Stimulated activated CD4-positive, alpha-beta T cell treated with anti-CD3 and anti-CD28 coated beads, Interleukin-1b, Interleukin-23, amount 100 ng/mL, for 24 hours (primary cell): ENCODE data around the gene PIAS4.

Experiments
- DNase-seq, 4 experiments: peaks; one replicate each; pipeline ENCODE4 v3.0.0-alpha.2; 2020; ENCODE audit warnings: low read depth in 4 of 4, low spot score in 1 of 4

PIAS4 gene

DNA sequence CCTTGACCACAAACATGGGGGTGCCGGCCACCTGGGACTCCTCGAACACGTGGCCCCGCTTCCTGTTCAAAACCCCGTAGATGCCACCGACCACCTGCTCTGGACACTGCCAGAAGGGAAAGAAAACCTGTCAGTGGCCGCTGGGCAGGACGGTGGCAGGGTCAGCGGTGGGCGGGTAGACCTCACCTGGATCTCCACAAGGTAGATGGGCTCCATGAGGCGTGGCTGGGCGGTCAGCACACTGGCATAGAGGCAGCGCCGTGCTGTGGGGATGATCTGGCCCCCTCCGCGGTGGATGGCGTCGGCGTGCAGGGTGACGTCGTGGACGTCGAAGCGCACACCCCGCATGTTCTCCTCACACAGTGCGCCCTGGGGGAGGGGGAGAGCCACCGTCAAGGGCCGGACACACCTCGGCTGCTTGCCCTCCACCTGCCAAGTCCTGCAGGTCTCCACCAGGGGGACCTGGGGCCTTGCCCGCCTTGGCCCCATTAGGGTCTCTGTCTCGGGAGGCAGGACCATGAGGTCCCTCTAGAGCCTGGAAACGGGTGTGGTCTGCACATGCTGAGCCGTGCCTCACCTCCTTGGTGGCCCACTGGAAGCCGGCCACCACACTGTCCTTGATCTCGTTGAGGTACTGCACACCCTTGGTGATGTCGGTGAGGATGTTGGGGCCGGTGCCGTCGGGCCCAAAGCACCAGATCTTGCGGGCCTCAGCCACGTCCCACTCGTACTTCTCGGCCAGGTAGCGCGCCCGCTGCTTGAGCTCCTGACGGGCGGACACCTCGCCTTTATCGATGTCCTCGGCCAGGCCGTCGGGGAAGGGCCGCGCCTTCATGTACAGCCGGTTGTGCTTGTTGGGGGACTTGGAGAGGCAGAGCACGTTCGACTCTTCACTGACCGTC is 30.0 kb upstream of the PIAS4 start:
- DNase-seq: no peak

DNA sequence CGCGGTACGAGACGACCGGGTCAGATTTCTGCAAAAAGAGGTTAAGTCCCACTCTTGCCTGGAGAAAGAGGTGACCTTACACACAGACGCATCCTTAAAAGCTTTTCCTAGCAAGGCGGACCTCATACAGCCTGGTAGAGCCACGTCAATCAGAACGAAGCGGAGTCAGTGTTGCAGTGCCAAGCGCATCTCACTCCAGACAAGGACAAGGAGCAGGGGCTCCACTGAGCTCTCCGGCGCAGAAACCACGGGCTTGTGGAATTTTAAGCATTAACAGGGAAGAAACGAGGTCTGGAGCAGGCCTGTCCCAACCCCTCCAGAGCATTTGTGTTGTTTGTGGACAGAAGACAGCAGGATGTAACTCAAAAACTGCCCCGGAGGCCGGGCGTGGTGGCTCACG is 29.4 kb upstream of the PIAS4 start:
- no peak for DNase-seq

DNA sequence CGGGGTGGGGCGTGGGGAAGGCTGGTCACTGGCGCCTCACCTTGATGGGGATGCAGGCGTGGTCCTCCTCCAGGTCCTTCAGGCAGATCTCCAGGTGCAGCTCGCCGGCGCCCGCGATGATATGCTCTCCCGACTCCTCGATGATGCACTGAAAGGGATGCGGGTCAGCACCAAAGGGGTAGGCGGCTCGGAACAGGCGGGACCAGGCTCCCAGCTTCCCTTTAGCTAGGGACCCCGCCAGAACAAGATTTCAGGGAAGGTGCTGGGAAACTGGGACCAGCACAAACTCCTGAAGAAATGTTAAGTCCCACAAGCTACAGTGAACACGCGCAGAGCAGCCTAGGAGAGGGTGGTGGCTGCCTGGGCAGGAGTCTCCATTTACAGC is 28.3 kb upstream of the PIAS4 start:
- no peak for DNase-seq

DNA sequence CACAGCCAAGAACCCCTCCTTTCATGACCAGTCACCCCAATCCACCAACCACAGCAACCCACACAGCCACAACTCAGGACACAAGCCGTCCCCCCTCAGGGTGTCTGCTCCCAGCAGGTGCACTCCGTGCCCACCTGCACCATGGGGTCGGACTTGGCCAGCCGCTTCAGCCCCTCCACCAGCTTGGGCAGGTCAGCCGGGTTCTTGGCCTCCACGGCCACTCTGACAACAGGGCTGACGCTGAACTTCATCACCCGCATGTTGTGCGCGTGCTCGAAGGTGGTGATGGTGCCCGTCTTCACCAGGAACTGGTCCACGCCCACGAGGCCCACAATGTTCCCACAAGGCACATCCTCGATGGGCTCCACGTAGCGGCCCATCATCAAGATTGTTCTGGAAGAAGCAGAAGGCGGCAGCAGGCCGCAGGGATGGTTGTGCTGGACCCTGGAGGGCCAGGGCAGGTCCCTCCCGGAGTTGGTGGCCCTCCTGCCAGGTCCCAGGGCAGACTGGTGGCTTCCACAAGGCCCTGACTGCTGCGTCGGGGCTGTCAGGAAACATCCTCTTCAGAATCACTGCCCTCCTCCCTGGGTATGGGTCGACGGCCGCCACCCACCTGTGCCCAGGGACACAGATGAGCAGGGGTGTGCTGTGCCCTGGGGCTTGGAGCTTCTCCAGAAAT is 27.7 kb upstream of the PIAS4 start:
- no peak for DNase-seq

DNA sequence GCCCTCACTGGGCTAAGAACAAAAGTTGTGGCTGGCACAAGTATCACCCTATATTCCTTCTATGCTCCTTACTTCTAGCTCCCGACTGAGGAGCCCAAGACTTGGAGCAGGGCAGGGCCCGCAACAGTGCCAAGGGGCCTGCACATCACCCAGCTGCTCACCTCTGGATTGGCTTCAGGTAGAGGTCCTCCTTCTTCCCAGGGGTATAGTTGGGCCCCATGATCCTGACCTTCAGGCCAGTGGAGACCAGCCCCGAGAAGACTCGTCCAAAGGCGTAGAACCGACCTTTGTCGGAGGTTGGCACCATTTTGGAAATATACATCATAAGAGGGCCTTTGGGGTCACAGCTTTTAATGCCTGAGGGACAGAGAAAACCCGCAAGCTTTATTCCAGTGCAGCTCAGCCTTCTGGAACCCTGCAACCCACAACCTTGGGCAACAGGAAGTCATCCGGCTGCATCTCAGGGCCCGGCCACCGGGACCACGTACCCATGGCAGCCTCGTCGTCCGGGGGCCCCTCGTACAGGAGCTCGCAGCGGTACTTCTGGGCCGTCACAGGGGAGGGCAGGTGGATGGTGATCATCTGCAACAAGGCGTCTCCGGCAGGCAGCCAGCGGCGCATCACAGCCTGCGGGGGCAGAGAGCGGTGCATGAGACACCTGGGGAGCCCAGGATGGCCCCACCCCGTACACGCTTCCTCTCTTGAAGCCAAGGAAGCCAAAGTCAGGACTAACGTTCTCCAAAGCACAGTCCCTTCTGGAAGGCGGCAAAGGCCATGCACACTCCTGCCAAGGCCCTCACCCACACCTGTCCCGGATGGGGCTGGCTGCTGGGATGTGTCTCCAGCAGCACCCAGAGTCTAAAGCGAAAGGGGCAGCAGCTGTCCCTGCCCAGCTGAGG is 26.9 kb upstream of the PIAS4 start:
- no peak for DNase-seq

DNA sequence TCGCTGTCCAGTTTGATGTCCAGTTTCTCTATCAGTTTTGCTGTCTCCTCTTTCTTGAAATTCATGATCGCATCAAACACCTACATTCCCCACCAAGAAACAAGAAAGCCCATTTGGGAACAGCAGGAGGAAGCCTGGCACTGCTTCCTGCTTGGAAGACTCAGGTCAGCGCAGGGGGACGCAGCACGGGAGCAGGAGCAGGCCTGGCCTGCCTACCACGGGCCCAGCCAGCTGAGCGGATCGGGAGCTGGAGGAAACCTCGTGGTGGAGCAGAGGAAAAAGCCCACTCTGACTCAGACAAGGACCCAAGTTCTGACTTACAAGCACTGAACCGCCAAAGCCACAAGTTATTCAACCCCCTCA is 26.2 kb upstream of the PIAS4 start:
- DNase-seq: no peak

DNA sequence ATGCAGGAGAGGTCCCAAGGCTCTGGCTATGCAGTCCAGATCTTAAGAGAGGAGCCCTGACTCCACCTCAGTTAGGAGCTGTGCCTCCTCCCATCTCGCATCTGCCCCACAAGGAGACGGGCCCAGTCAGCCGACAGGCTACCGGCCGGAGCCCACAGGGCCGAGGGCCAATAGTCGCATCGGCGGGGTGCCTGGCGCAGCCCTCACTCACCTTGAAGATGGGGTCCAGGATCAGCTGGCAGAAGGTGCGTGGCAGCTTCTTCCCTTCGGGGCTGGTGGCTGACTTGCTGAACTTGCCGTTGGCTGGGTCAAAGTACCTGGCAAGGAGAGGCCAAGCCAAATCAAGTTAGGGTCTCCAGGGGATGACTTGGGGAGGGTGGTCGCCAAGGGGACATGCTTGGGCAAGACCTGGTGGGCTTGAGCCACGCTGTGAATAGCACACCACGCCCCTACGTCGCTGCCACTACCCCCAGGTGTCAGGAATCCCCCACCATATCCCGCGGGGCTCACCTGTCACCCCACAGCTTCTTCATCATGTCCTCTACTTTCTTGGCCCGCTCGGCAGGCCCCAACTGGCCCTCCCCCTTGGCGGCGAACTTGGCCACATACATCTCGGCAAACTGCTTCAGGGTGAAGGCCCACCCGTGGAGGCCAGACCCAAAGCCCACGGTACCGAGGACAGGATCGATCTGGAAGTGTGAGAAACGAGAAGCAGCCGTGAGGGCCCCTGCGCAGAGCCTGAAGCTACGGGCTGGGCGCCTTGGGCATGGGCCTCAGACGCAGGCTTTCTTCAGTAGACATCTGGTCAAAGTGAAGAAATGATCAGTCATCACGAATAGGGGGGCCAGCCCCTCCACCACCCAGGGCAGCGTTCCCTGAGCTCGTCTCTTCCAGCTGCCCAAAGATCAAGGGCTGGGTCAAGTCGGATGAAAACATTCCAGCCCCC is 25.5 kb upstream of the PIAS4 start:
- DNase-seq: no peak

DNA sequence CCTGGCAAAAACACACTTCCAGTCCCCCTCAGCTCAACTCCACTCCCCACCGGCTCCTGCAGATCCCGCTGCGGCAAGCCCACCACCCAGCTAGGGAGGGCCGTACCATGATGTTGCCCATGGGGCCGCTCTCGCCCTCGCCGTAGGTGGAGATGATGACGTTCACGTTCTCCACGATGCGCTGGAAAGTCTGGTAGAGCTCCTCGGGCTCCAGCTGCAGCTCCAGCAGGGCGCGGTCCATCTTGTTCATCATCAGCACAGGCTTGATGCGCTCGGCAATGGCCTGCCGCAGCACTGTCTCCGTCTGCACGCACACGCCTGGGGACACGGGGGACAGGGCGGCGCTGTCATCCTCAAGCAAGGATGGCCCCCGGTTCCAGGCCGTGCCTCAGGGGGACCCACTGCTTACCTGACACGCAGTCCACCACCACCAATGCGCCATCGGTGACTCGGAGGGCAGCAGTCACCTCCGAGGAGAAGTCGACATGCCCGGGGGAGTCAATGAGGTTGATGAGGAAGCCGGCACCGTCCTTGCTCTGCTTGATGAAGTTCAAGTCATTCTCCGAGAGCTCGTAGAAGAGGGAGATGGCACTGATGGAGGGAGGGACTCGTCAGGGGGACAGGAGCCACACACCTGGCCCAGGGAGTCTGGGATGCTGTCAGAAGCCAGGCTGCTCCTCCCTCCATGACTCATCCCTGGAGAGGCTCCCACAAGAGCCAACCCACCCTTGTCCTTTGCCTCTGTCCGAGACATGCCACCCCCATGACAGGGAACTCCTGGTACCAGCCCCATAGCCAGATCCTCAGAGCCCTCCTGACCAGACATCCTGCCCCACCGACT is 24.6 kb upstream of the PIAS4 start:
- DNase-seq: no peak

DNA sequence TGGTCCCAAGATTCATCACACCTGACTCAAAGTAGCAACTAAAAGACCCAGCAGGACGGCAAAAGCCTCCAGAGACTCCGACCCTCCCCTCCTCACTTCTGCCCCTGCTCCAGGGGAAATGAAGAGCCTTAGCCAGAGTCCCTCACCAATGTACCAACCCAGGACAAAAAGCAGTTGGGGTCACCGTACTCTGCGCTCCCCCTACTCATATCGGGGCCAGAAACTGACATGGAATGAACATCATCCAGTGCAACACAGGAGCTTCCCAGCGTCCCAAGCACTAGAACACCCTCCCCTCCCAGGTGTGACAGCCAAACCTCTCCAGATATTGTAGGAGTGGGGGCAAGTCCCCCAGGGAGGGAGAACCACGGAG is 24.0 kb upstream of the PIAS4 start:
- no peak for DNase-seq

DNA sequence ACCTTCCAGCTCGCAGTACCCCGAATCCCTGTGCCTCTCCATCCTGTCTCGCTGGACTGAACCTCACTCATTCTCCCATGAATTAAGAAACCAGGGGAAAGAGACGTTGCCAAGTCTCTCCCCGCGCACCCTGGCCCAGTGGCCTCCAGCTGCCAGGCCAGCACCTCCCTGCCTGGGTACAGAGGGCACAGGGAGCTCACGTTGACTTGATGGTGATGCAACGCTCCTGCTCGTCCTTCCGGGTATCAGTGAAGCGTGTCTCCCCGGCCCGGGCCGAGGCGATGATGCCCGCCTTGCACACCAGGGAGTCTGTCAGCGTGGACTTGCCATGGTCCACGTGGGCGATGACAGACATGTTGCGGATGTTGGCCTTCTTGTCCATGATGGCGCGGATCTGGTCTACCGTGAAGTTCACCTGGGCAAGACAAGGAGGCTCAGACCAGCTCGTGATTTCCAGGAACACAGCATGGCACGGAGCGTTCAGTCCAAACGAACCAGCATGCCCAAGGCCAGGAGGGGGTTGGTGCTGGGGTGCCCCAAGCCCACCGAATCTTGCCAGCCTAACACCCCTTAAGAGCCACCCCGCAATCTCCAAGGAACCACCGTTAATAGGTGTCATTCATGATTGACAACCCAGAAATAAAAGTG is 23.5 kb upstream of the PIAS4 start:
- DNase-seq: no peak

DNA sequence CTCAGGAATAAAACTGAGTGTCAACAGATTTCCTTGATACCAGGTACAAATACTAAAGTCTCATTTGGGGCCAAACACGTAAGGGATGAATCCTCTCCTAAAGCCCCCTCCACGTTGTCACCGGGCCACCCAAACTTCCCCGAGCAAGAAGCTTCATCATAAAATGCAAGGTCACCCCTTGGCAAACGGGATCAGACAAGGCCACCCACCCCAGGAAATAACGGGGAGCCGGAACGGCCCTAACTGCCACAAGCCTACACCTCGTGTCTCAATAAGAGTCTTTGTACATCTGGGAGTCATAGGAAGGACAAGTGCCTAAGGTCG is 23.0 kb upstream of the PIAS4 start:
- no peak for DNase-seq

DNA sequence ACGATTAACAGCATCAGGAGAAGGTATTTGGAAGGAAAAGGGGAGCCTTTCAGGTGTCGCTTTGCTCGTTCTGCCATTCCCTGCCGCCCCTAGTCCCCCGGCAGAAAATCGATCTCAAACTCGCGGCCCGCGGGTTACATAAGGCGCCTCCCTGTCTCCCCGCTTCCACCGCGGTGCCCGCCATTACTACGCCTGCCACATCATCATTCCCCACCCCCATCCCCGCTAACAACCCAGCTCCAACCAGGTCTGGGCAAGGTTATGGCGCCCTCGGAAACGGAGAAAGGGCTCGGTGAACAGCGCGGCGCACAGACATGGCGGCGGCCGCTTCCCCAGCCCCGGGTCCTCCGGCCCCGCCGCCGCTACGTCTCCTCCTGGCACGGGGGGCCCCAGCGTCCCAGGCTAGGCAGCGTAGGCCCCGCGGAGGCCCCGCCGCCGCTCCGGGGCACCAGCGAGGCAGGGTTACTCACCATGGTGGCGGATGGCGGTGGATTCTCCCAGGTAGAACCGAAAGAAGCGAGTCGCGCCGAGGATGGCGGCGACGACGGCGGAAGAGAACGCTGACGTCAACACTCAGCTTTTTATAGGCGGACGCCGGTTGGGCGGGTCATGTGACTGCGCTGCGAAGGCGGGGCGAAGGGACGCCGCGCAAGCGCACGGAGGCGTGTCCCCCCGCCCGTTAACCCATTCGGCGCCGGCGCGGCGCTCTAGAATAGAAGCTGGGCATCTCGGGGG is 22.5 kb upstream of the PIAS4 start, which contains the start of gene EEF2:
EEF2 (minus strand) TSS at position 556 of the 735 bp plus-strand sequence; CDS start at position 473, 83 bp downstream.
- peak; percentile 81 to 90 (median 82) for DNase-seq

DNA sequence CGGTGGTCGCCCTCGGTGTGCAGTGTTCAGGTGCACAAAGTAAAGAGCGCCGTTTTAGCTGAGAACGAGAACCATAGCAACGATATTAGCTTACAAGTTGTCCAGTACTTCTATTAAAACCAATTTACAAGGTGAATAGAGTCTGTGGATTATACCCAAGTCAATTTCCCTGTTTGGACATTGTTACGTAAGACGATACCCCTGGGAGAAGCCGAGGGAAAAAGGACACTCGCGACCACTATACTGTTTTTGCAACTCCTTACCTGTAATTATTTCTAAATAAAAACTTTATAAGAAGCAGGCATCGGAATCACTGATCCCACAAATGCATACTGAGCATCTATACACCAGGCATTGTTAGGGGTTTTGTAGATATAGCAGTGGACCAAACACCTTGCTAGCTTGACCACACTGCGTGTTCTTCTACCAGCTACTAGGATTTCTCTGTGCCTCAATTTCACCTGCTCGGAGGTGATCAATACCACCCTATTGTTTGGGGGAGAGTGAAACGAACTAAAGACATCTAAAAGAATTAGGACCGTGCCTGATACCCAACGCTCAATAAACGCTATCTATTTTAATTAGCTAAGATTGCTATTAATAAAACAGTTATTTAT is 21.8 kb upstream of the PIAS4 start:
- DNase-seq: no peak

DNA sequence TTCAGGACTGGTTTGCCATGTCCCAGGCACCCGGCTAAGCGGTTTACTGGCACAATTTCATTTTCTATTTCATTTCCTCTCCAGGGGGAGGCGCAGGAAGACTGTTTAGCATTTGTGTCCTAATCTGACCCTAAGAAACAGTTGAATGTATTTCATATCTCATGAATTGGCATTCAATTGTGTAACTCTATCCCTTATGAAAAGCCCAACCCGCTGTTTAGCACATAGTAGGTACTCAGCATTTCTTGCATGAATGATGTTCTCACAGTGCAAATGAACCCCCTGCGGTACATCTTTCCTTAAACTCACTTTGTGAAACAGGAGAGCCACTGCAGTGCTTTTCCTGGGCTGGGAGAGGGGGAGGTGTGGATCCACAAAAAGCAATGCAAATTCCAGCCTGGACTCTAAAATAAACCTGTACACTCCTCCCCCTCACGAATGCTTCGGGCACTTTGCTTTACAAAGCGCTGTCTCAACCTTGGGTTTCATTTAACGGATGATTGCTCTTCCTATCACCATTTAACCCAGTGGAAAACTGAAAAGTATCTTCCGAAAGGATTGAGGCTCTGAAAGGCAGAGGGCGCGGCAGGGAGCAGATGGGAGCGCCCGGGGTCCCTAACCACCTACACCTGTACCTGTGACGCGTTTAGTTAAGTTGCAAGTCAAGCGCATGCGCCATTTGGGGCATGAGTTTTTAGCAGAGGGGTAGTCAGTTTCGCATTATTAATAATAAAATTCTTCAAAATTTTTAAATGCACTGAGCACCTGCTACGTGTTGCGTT is 21.1 kb upstream of the PIAS4 start:
- DNase-seq: no peak

DNA sequence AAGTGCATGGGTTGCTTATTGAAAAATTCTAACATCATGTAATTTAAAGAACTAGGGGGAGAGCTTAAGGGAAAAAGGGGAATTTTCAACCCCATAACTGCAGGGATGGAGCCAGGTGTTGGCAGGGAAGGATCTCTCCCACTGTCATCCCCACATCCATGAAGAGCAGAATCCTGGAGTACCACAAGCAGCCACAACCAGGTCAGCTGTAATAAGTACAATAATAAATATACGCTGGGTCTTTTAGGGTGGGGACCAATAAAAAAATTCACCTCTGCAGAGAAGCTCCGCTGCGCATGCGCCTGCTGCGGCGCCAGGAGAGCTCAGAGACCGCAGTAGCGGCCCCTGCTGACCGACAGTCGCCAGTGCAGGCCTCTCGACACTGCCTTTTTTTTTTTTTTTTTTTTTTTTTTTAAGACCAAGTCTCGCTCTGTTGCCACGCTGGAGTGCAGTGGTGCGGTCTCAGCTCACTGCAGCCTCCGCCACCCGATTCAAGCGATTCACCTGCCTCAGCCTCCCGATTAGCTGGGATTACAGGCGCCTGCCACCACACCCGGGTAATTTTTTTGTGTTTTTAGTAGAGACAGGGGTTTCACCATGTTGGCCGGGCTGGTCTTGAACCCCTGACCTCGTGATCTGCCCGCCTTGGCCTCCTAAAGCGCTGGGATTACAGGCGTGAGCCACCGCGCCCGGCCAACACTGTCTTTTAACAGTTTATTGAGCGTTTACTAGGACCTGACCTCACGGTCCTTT is 19.7 kb upstream of the PIAS4 start:
- peak; percentile 62 to 81 (median 80) for DNase-seq

DNA sequence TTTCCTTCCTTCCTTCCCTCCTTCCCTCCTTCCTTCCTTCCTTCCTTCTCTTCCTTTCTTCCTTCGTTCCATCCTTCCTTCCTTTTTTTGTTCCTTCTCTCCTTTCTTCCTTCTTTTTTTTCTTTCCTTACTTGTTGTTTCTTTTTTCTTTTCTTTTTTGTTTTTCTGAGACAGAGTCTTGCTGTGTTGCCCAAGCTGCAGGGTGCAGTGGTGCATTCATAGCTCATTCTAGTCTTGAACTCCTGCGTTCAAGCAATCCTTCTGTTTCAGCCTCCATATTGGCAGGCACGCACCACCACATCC is 16.8 kb upstream of the PIAS4 start:
- no peak for DNase-seq

DNA sequence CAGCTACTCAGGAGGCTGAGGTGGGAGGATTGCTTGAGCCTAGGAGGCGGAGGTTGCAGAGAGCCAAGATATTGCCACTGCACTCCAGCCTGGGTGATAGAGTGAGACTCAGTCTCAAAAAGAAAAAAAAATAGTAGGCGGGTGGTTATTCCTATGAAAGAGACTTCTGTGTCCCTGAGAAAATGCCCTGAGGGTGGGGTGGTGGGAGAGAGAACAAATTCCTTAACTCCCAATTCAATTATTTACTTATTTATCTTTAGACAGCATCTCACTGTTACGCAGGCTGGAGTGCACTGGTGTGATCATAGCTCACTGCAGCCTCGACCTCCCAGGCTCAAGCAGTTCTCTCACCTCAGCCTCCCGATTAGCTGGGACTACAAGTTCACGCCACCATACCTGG is 11.9 kb upstream of the PIAS4 start:
- no peak for DNase-seq
